A375 (cell line): ENCODE measurements around the gene LMO7. TPM values are rescaled to one million over a fixed set of nuclear protein-coding genes. Genes with fewer than 3 reads are reported as not detected.

Experiments
- total RNA-seq: library from RNA; depleted of rRNA; stranded (reverse); fragments of >200 nt; shearing (Covaris generic); gene quantifications from 2 replicates; pipeline ENCODE4 v1.2.3, GENCODE V29; 2014; rRNA removed

LMO7 gene
- total RNA-seq: 36.0 and 36.3 TPM in 2 replicates

DNA sequence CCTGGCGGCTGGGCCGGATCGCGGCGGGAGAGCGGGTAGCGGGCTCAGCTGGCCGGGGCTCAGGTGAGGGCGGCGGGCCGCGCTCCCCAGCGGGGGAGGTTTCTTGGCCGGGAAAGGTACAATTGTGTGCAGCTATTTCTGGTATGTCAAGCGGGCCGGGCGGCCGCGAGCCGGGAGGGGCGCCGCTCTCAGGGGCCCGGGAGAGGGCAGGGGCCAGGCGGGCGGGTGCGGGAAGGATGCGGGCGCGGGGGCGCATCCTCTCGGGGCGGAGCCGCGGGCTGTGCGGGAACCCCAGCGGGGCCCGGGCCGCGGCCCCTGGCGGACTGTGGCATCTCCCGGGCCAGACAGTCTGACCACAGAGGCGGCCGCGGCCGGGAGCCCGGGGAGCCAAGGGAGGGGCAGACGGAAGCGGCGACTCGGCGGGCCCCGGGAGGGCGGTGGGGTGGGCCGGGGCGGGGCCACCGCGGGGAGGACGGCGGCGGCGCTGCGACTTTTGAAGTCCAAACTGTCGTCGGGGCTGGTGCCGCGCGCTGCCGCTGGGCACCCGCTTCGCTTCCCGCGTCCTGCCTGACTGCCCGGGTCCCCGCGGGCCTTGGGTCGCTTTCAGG is at the start of gene LMO7:
LMO7 (plus strand) TSS at position 503 of the 608 bp plus-strand sequence. CDS start 328 bp downstream, outside the sequence.

Other genes starting within 250 kb of the LMO7 start
- gene TBC1D4, start 154.2 kb upstream of the LMO7 start, total RNA-seq: 16.9 and 22.0 TPM in 2 replicates
- gene COMMD6, start 98.5 kb upstream of the LMO7 start, total RNA-seq: 21.8 and 22.9 TPM in 2 replicates
- 31.8 and 35.1 TPM in 2 replicates for gene UCHL3, start 86.5 kb upstream of the LMO7 start, total RNA-seq